Endometrial microvascular endothelial cells (primary cell): ENCODE results near the gene OLFML3. TPM values are rescaled to one million over a fixed set of nuclear protein-coding genes. Genes with fewer than 3 reads are reported as not detected.

Source experiments
- in situ Hi-C: cut with HindIII; loops from 2 replicates; pipeline ENCODE4 v1.10.0; 2017; ENCODE audit warnings: low sequenced_read_pairs, low pct_unique_long_range_greater_than_20kb; ENCODE audit errors: inconsistent ontology term
- total RNA-seq: library from RNA; depleted of rRNA; stranded (reverse); fragments of >200 nt; gene quantifications from one replicate; pipeline ENCODE4 v1.2.3, GENCODE V29; 2015; ENCODE audit errors: inconsistent ontology term

OLFML3 gene, protein sequence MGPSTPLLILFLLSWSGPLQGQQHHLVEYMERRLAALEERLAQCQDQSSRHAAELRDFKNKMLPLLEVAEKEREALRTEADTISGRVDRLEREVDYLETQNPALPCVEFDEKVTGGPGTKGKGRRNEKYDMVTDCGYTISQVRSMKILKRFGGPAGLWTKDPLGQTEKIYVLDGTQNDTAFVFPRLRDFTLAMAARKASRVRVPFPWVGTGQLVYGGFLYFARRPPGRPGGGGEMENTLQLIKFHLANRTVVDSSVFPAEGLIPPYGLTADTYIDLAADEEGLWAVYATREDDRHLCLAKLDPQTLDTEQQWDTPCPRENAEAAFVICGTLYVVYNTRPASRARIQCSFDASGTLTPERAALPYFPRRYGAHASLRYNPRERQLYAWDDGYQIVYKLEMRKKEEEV
- total RNA-seq, result not detected

DNA sequence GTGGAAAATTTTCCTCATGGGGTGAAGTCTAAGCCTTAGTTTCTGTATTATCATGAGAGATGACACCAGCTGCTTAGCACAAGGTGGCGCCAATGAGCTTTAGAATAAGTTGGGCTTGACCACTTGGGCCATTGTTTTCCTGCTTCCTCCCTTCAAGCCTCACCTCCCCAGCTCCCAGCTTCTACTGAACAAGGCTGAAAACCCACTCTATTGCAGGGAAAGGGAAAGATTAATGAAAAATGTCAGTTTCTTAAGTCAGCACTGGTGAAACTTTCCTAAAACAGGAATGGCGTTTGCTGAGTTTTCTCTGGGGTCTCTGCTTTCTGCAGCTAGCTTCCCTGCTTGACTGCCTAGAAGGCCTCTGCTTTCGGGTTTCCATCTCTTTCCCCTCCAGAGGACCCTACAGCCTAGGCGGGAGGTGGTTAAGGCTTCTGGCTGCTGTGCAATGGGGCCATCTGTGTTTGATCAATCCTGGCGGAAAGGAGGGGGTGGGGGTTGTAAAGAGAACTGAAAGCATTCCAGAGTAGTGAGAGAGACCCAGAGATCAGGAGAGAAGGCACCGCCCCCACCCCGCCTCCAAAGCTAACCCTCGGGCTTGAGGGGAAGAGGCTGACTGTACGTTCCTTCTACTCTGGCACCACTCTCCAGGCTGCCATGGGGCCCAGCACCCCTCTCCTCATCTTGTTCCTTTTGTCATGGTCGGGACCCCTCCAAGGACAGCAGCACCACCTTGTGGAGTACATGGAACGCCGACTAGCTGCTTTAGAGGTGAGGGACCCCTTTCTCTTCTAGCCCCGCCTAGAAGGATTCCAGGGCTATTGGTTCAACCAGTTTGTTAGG lies at the start of gene OLFML3:
TSS of gene OLFML3 (plus strand) at position 612 of the 840 bp plus-strand sequence. CDS start at position 655, 43 bp downstream.
- in situ Hi-C loops, result no loop called here

DNA sequence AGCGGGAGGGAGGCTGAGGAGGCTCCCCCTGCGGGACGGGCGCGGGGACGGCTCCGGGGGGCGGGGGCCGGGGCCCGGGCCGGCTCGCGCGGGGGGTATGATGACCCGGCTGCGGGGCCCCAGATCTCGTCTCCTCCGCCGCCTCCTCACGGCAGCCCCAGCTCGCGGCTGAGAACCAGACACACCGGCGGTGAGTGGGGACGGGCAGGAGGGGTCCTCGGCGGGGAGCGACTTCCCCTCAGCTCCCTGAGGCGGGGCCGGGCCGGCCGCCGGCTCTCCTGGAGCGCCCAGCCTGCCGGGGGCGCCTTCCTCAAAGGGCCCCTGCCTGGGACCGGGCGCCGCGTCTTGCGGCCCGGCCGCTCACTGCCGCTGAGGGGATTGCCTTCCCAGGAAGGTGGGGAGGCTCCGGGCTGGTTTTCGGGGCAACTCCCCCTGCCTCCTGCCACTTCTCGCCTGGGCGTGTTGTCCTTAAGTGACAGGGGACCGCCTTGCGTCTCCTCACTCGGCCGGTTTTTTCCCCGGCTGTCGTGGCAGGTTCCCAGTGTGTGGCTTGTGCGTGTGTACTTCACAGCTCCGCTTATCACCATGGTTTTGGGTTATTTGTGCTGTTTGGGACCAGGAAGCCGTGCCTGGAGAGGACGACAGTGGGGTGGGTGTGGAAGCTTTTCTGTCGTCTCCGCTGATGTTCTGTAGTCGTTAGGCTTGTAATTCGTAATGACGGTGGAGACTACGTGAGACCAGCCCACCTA lies 49.4 kb upstream of the OLFML3 start:
- in situ Hi-C loops, result no loop called here

DNA sequence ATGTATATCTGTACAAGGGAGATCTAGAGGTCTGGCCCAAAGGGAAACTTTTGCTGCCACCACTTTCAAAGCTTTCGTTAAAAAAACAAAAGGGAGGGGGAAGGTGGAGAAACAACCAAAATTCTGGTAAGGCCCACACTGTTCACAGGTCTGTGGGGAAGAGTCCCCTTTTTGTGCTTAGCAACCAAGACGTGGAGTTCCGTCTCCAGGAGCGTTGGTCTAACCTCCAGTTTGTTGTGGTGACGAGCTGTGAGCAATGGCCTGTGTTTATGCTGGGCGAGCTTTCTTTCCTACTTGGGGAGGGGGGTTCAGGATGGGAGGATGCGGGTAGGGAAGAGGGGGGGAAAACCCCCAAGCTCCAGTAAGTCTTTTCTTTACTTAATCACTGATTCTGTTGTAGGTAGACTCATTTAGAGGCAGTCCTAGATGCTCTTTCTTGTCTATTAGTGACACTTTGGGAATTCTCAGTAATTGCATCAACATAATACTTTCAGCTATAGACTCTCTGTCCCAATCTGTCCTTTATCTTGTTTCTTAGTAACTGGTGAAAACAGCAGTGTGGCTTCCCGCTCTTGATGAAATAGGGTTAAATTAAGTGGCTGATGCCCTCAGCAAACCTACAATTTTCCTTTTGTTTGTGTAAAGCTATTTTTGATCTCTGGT lies 48.6 kb upstream of the OLFML3 start:
- in situ Hi-C loops, result no loop called here

DNA sequence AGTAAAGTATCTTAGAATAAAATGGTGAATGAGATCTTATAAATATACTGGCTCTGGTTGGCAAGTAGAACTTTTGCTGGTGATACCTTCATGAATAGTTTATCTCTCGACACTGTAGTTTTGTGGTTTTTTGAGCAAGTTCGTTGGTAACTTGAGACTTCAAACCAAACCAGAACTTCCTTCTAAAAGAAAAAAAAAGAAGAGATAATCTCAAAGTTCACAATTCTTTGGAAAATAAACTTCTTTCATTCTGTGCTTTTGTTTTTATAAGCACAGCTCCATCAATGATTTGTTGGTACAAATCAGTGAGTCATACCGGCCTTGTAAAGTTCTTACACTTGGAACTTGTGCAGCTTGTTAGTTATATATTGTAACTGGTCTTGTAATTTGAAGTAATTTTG lies 47.8 kb upstream of the OLFML3 start:
- in situ Hi-C loops, result no loop called here

DNA sequence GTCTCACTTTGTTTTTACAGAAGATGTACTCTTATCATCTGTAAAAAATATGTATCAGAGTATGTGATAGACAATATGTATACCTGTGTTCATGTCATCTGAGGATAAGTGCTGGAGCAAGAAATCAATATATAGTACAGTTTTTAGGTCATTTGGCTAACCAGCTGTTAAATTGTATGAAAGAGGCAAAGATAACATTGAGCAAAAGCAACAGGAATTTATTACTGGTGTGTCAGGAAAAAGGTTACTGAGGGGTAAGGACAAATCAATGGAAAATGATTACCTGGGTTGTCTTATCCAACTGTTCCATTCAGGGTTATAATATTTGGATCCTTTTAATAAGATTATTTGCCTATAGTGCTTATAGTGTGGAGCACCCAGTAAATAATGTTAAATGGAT lies 45.3 kb upstream of the OLFML3 start:
- in situ Hi-C loops, result no loop called here

DNA sequence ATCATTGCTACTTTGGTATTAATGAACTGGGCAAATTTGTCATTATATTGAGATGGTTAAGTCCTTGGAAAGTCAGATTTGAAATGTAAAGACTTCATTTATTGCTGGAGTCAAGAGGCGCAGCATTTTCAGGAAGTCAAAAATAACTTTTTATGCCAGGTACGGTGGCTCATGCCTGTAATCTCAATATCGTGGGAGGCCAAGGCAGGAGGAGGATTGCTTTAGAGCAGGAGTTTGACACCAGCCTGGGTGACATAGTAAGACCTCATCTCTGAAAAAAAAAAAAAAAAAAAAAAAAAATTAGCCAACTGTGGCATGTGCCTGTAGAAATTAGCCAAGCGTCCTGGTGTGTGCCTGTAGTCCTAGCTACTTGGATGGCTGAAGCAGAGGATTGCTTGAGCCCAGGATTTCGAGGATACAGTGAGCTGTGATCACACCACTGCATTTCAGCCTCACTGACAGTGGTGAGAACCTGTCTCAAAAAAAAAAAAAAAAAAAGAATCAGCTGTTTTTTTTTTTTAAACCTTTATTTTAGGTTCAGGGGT lies 44.7 kb upstream of the OLFML3 start:
- in situ Hi-C loops, result no loop called here

DNA sequence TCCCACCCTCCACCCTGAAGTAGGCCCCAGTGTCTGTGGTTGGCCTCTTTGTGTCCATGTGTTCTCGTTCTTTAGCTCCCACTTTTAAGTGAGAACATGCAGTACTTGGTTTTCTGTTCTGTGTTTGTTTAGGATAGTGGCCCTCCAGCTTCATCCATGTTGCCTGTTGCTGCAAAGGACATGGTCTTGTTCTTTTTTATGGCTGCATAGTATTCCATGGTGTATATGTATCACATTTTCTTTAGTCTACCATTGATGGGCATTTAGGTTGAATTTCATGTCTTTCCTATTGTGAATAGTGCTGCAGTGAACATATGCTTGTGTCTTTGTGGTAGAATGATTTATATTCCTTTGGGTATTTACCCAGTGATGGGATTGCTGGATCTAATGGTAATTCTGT lies 44.1 kb upstream of the OLFML3 start:
- in situ Hi-C loops, result no loop called here

DNA sequence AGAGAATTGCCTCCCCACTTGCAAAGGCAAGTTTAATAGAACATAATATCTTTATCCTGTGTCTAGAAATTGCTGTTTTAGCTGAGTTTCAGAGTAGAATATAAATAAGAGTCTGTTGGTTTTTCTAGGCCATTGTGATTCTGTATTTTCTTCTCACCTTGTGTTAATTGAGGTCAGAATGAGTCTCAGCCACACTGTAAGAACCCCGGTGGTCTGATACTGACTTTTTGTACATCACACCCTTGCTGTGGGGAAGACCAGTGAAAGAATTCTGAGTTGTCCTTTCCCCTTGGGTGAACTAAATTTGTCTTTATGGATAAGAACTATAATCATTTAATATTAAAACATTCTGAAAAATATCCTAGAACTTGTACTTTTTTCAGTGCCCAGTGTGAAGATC lies 43.3 kb upstream of the OLFML3 start:
- in situ Hi-C loops, result no loop called here

DNA sequence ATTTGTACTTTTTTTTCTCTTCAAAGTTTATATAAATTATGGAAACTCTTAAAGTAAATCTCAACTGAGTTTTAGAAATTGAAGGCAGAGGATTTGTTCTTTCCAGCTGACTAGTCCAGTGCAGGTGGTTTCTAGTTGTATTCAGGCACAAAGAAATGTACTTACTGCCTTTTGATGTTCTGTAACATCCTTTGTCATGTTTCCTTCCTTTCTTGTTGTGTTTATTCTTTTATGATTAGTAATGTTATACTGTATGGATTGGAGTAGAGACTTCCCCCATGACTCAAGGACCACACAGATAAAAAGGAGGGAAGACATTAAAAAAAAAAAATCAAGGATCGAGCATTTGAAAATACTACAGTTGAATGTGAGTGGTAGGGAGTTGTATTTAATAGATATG lies 42.1 kb upstream of the OLFML3 start:
- in situ Hi-C loops, result no loop called here

DNA sequence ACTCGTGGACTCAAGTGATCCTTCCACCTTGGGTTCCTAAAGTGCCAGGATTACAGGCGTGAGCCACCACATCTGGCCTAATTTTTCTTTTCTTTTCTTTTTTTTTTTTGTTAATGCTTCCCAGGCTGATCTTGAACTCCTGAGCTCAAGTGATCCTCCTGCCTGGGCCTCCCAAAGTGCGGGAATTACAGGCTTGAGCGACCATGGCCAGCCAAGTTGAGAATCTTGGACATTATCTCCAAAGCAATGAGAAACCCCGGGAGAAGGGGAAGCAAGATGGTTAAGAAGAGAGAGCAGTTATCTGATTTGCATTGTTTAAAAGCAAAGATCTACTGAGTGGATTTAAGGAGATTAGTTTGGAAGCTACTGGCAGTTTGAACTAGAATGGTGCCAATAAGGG lies 41.1 kb upstream of the OLFML3 start:
- in situ Hi-C loops, result no loop called here

DNA sequence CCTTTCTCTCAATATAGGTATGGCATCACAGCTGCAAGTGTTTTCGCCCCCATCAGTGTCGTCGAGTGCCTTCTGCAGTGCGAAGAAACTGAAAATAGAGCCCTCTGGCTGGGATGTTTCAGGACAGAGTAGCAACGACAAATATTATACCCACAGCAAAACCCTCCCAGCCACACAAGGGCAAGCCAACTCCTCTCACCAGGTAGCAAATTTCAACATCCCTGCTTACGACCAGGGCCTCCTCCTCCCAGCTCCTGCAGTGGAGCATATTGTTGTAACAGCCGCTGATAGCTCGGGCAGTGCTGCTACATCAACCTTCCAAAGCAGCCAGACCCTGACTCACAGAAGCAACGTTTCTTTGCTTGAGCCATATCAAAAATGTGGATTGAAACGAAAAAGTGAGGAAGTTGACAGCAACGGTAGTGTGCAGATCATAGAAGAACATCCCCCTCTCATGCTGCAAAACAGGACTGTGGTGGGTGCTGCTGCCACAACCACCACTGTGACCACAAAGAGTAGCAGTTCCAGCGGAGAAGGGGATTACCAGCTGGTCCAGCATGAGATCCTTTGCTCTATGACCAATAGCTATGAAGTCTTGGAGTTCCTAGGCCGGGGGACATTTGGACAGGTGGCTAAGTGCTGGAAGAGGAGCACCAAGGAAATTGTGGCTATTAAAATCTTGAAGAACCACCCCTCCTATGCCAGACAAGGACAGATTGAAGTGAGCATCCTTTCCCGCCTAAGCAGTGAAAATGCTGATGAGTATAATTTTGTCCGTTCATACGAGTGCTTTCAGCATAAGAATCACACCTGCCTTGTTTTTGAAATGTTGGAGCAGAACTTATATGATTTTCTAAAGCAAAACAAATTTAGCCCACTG lies 38.7 kb upstream of the OLFML3 start:
- in situ Hi-C loops, result no loop called here

DNA sequence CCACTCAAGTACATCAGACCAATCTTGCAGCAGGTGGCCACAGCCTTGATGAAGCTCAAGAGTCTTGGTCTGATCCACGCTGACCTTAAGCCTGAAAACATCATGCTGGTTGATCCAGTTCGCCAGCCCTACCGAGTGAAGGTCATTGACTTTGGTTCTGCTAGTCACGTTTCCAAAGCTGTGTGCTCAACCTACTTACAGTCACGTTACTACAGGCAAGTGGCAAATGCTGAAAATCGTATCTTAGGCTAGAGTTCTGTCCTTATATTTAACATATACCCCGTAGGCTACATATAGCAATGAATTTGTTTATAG lies 38.1 kb upstream of the OLFML3 start:
- in situ Hi-C loops, result no loop called here

DNA sequence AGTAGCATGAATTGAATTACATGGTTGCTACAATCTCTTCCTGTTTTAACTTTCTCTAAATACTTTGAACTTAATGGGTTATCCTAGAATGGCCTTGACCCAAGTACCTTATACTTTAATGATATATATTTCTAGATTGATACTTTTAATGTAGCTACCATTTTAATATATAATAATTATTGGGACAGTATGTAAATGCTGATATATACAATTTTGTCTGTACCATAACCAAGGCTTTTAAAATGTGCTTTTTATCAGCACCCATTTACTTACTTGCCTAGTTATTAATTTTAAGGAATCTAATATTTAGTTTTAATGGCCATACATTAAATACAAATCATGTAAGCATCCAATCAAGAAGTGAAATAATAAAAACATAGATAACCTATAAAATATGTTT lies 36.7 kb upstream of the OLFML3 start:
- in situ Hi-C loops, result no loop called here

DNA sequence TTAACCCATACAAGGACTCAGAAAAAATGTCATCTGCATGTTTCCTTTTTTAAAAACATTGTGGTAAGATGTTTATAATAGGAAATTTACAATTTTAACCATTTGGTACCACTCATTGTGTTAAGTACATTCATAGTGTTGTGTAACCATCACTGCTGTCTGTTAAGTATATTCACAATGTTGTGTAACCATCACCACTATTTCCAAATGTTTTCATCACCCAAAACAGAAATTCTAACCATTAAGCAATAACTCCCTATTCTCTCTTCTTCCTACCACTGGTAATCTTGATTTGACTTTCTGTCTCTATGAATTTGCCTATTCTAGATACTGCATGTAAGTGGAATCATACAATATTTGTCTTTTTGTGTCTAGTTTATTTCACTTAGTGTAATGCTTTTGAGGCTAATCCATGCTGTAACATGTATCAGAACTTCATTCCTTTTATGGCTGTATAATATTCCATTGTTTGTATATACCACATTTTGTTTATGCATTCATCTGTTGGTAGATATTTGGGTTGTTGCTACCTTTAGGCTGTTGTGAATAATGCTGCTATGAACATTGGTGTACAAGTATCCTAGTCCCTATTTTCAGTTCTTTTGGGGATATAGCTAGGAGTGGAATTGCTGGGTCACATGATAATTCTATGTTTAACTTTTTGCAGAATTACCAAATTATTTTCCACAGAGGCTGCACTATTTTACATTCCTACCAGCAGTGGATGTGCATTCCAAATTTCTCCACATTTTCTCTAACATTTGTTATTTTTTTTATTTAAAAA lies 36.1 kb upstream of the OLFML3 start:
- in situ Hi-C loops, result no loop called here

DNA sequence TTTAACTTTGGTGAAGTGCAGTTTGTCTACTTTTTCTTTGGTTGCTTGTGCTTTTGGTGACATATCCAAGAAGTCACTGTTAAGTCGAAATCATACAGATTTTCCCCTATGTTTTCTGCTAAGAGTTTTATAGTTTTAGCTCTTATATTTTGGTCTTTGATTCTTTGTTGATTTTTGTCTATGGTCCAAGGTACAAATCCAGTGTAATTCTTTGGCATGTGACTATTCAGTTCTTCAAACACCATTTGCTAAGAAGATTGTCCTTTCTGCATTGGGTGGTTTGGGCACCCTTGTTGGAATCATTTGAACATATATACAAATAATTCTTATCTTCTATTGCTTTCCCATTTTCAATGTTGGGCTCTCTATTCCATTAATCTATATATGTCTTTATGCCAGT lies 33.9 kb upstream of the OLFML3 start:
- in situ Hi-C loops, result no loop called here

DNA sequence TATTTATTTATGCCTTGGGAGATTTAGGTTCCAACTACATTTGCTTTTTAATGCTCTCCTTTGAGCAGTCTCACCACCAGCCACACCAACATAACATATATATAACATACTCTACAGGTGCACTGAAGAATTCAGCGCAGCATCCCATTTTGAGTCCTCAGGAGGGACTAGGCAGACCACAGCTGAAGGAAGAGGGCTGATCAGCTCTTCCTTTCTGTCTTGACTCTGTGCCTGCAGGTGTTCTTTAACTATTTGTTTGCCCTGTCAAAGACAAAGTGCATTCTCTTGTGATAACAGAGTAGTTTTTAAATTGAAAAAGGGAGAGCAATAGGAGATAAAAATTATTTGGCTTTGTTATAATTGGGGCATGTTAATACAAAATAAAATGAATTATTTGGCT lies 33.2 kb upstream of the OLFML3 start:
- in situ Hi-C loops, result no loop called here

DNA sequence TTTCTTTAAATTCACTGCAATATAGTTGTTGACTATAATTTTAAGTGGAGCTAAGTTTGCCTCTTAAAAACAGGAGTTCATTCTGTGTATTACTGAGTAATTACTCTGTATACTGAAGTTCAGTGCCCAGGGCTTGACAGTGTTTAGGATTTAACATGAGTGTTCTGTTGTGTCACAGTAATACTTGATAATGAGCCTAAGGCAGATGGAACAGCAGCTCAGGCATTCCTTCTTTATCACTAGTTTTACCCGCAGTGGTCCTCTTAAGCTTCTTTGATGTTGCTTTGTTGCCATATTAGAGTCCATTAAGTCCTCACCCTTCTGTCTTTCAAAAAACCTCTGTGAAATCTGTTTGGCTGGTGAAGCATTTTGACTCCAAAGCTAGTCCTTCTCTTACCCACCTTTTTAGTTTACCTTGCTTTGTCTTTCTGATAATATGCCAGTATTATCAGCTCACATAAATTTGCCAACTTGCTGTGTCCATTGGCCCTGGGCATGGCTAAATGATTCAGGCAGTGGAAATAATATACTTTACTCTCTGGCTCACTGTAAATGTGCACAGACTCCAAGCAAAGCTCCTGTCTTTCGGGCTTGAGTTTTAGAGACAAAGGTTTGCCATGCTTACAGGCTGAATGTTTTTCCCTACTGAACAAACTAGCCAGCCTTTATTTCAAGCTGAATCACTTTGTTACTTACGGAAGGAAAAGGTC lies 32.4 kb upstream of the OLFML3 start:
- in situ Hi-C loops, result no loop called here
